IMR-90 (cell line): ENCODE results near the gene OBP2A. TPM values are rescaled to one million over a fixed set of nuclear protein-coding genes. Genes with fewer than 3 reads are reported as not detected.

ENCODE experiments used
- ATAC-seq: fragments of 200-7000 bp; cut with Tn5 transposase; 2 replicates; pipeline ENCODE4 v1.9.1; 2020; ENCODE audit warnings: low read depth, mild to moderate bottlenecking, moderate library complexity
- BruUV-seq: library from RNA; stranded (reverse); fragments of 400-500 nt; replicated peaks from 2 replicates; lab custom pipeline; 2021; lab: Mats Ljungman, UMichigan
- CTCF ChIA-PET: fragments of 300-600 bp; formaldehyde crosslinking; extraction: SDS; loops from one replicate; lab custom pipeline; 2021; ENCODE audit warnings: antibody characterized with exemption; lab: Yijun Ruan, JAX
- POLR2A ChIA-PET: fragments of 300-600 bp; sonication (Branson Sonifier 250); formaldehyde crosslinking; loops from one replicate; lab custom pipeline; 2022; ENCODE audit warnings: antibody characterized with exemption; ENCODE audit not compliant: unreplicated experiment; lab: Charles Lee
- DNase-seq: peaks from one replicate; pipeline ENCODE4 v3.0.0; 2013
- H2AFZ ChIP-seq: replicated peaks from 2 replicates; pipeline ENCODE3; 2013; ENCODE audit warnings: low read length, mild to moderate bottlenecking; ENCODE audit not compliant: poor library complexity
- H2AK5ac ChIP-seq: 2 replicates; pipeline ENCODE4 v1.6.1; 2013; ENCODE audit warnings: low read depth, low read length, inconsistent platforms
- H2AK9ac ChIP-seq: replicated peaks from 2 replicates; pipeline ENCODE3; 2013; ENCODE audit warnings: mild to moderate bottlenecking, low read depth, low read length, moderate library complexity; ENCODE audit not compliant: poor library complexity
- H2BK120ac ChIP-seq: 2 replicates; pipeline ENCODE4 v1.6.1; 2013; ENCODE audit warnings: low read depth, low read length, inconsistent platforms
- H2BK15ac ChIP-seq: 3 replicates; pipeline ENCODE4 v1.6.1; 2013; ENCODE audit warnings: low read depth, low read length, inconsistent platforms
- H2BK20ac ChIP-seq: 2 replicates; pipeline ENCODE4 v1.6.1; 2013; ENCODE audit warnings: low read depth, mild to moderate bottlenecking, inconsistent platforms, low read length, moderate library complexity
- H2BK5ac ChIP-seq: 2 replicates; pipeline ENCODE4 v1.6.1; 2013; ENCODE audit warnings: mild to moderate bottlenecking, low read depth, low read length, inconsistent platforms; ENCODE audit not compliant: poor library complexity, severe bottlenecking
- H3K14ac ChIP-seq: replicated peaks from 2 replicates; pipeline ENCODE4 v1.6.1; 2013; ENCODE audit warnings: low read depth, low read length, inconsistent platforms
- H3K18ac ChIP-seq: 2 replicates; pipeline ENCODE4 v1.6.1; 2013; ENCODE audit warnings: low read depth, low read length, control low read depth
- H3K23ac ChIP-seq: 2 replicates; pipeline ENCODE4 v1.6.1; 2013; ENCODE audit warnings: low read depth, low read length, inconsistent platforms
- H3K27ac ChIP-seq: 2 replicates; pipeline ENCODE4 v1.5.1; 2013; ENCODE audit warnings: mild to moderate bottlenecking, control low read depth, low read length; ENCODE audit not compliant: insufficient read depth
- H3K27me3 ChIP-seq: 2 replicates; pipeline ENCODE4 v1.6.1; 2013; ENCODE audit warnings: low read length; ENCODE audit not compliant: control insufficient read depth, insufficient read depth
- H3K36me3 ChIP-seq: 2 replicates; pipeline ENCODE4 v1.6.1; 2013; ENCODE audit warnings: low read length, mixed read lengths; ENCODE audit not compliant: control insufficient read depth, insufficient read depth
- H3K4ac ChIP-seq: 2 replicates; pipeline ENCODE4 v1.6.1; 2013; ENCODE audit warnings: low read depth, low read length, inconsistent platforms
- H3K4me1 ChIP-seq: 2 replicates; pipeline ENCODE4 v1.6.1; 2013; ENCODE audit warnings: low read length, mixed read lengths; ENCODE audit not compliant: control insufficient read depth, insufficient read depth
- H3K4me2 ChIP-seq: 2 replicates; pipeline ENCODE4 v1.6.1; 2013; ENCODE audit warnings: low read depth, mild to moderate bottlenecking, control low read depth, low read length, moderate library complexity
- H3K4me3 ChIP-seq: 2 replicates; pipeline ENCODE4 v1.5.1; 2013; ENCODE audit warnings: low read depth, mild to moderate bottlenecking, control low read depth, low read length, moderate library complexity; ENCODE audit not compliant: insufficient read depth
- H3K56ac ChIP-seq: 2 replicates; pipeline ENCODE4 v1.6.1; 2013; ENCODE audit warnings: low read length, inconsistent platforms; ENCODE audit not compliant: insufficient read depth; ENCODE audit errors: extremely low read depth
- H3K79me1 ChIP-seq, 2 experiments: 2 replicates each; pipeline ENCODE4 v1.6.1; 2013; ENCODE audit warnings: low read length in 2 of 2, inconsistent platforms in 1 of 2, low read depth in 1 of 2
- H3K9ac ChIP-seq: 2 replicates; pipeline ENCODE4 v1.6.1; 2013; ENCODE audit warnings: low read depth, low read length, control low read depth
- H3K9me1 ChIP-seq: 2 replicates; pipeline ENCODE4 v1.6.1; 2013; ENCODE audit warnings: low read length, inconsistent platforms; ENCODE audit not compliant: insufficient read depth
- H3K9me3 ChIP-seq: 2 replicates; pipeline ENCODE4 v1.6.1; 2013; ENCODE audit warnings: low read length; ENCODE audit not compliant: control insufficient read depth, insufficient read depth
- H4K20me1 ChIP-seq: 2 replicates; pipeline ENCODE4 v1.6.1; 2013; ENCODE audit warnings: low read length, inconsistent platforms; ENCODE audit not compliant: insufficient read depth
- H4K5ac ChIP-seq: 2 replicates; pipeline ENCODE4 v1.6.1; 2013; ENCODE audit warnings: mild to moderate bottlenecking, low read depth, low read length, control low read depth
- H4K8ac ChIP-seq, 2 experiments: 2 replicates each; pipeline ENCODE4 v1.6.1; 2013; ENCODE audit warnings: low read depth in 2 of 2, low read length in 2 of 2, control low read depth in 1 of 2, inconsistent platforms in 1 of 2
- H4K91ac ChIP-seq: 2 replicates; pipeline ENCODE4 v1.6.1; 2013; ENCODE audit warnings: low read depth, low read length, inconsistent platforms; ENCODE audit not compliant: insufficient read depth
- MAFK ChIP-seq: IDR thresholded peaks from 2 replicates; pipeline ENCODE4 v1.6.1; 2012; ENCODE audit warnings: low read depth, low read length, improper control_type of control experiment
- NFE2L2 ChIP-seq: fragments of 150-350 bp; IDR thresholded peaks from 2 replicates; pipeline ENCODE4 v1.6.1; 2016; ENCODE audit warnings: low read depth, mild to moderate bottlenecking, low read length
- WGBS, 2 experiments: methylation state at CpG; one replicate each; pipeline versions ENCODE4 v1.1.5 to v1.1.7; 2013; ENCODE audit warnings: missing lambda C conversion rate in 2 of 2; ENCODE audit not compliant: insufficient read length in 1 of 2; ENCODE audit errors: extremely low coverage in 2 of 2; 5-methylcytosine and 5-hydroxymethylcytosine counted together
- dilution Hi-C: fragments of 300-500 bp; cut with HindIII; formaldehyde crosslinking; loops from one replicate; pipeline ENCODE4 v1.14.3; 2018; ENCODE audit warnings: low sequenced_read_pairs; ENCODE audit not compliant: unreplicated experiment
- in situ Hi-C: fragments of 300-500 bp; cut with MboI; formaldehyde crosslinking; loops from 3 replicates; pipeline ENCODE4 v1.14.3; 2019; ENCODE audit warnings: low sequenced_read_pairs, inconsistent platforms, mixed read lengths
- intact Hi-C: fragments of 100-400 bp; cut with micrococcal nuclease; formaldehyde crosslinking; loops from 2 replicates; pipeline ENCODE4 v1.10.0; 2022
- polyA plus RNA-seq, 3 experiments: library from polyadenylated mRNA; depleted of rRNA; stranded (reverse); fragments of >200 nt; gene quantifications; 2 replicates each; pipeline ENCODE4 v1.2.3, GENCODE V29; 2012; ENCODE audit warnings: low replicate concordance in 1 of 3
- total RNA-seq: library from RNA; depleted of rRNA; stranded (reverse); fragments of >200 nt; gene quantifications from 2 replicates; pipeline ENCODE4 v1.2.3, GENCODE V29; 2012
- TF ChIP-seq, protein P1 (sequence below): conservative IDR thresholded peaks from 2 replicates; pipeline ENCODE4 v1.5.1; 2012; ENCODE audit warnings: mild to moderate bottlenecking, low read depth, low read length, improper control_type of control experiment

Gene OBP2A
- total and polyA plus RNA-seq, 2 of the 4 experiments (the other 2 are of a cell fraction), result not detected

GRCh38 chr9:135589596-135590485 lies 43.9 kb downstream of the OBP2A start (continued):
- no peak for TF ChIP-seq NFE2L2

- Histone ChIP-seq H3K79me1 (no peaks in the 10 kb centered on the region), H3K23ac (no peak overlapping the region), H3K9me1 (no peaks in the 10 kb centered on the region), H3K18ac (no peak overlapping the region), H2BK5ac (no peak overlapping the region), H2BK20ac (no peak overlapping the region), H4K20me1 (no peaks in the 10 kb centered on the region), H3K4me1 (no peaks in the 10 kb centered on the region), H3K36me3 (no peaks in the 10 kb centered on the region), H2AK5ac (no peak overlapping the region), H2BK15ac (no peak overlapping the region), H3K14ac (no peak overlapping the region), H3K4me3 (no peak overlapping the region), H3K56ac (no peak overlapping the region), H4K91ac (no peak overlapping the region), H3K4me2 (no peak overlapping the region), H3K4ac (no peak overlapping the region), H4K8ac (no peak overlapping the region), H2BK120ac (no peak overlapping the region), H3K27ac (no peak overlapping the region), H3K27me3 (no peaks in the 10 kb centered on the region; the same call in 1 of the 2 replicates), H2AFZ (no peak overlapping the region), H4K5ac (no peak overlapping the region), H3K9ac (no peak overlapping the region), H2AK9ac (no peak overlapping the region), H3K9me3 (no peaks in the 10 kb centered on the region)
- no TSS peak for BruUV-seq
- intact Hi-C loops, result no loop called here
- WGBS, 2 experiments, result 80% methylated on average over 3 of the region's 25 CpGs; no CpG with 5 or more reads in 1 of the 2 experiments
- ChIA-PET CTCF (no interaction called here), POLR2A (no interaction called here)
- TF ChIP-seq MAFK, result no peak
- TF ChIP-seq, protein P1, sequence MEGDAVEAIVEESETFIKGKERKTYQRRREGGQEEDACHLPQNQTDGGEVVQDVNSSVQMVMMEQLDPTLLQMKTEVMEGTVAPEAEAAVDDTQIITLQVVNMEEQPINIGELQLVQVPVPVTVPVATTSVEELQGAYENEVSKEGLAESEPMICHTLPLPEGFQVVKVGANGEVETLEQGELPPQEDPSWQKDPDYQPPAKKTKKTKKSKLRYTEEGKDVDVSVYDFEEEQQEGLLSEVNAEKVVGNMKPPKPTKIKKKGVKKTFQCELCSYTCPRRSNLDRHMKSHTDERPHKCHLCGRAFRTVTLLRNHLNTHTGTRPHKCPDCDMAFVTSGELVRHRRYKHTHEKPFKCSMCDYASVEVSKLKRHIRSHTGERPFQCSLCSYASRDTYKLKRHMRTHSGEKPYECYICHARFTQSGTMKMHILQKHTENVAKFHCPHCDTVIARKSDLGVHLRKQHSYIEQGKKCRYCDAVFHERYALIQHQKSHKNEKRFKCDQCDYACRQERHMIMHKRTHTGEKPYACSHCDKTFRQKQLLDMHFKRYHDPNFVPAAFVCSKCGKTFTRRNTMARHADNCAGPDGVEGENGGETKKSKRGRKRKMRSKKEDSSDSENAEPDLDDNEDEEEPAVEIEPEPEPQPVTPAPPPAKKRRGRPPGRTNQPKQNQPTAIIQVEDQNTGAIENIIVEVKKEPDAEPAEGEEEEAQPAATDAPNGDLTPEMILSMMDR, result no peak
- dilution Hi-C loops, result no loop called here
- in situ Hi-C loops, result no loop called here
- ATAC-seq (no peak), DNase-seq (no peak)
Measured at GRCh38 chr9:135590486-135591079, 44.7 kb downstream of the OBP2A start.
